GM19043 (cell line): ENCODE data around the gene RASA1.

ENCODE experiments used
- ATAC-seq: cut with Tn5 transposase; IDR thresholded peaks from one replicate; pipeline ENCODE4 v1.9.1; 2021; ENCODE audit warnings: low read depth; ENCODE audit not compliant: unreplicated experiment

RASA1 gene

DNA sequence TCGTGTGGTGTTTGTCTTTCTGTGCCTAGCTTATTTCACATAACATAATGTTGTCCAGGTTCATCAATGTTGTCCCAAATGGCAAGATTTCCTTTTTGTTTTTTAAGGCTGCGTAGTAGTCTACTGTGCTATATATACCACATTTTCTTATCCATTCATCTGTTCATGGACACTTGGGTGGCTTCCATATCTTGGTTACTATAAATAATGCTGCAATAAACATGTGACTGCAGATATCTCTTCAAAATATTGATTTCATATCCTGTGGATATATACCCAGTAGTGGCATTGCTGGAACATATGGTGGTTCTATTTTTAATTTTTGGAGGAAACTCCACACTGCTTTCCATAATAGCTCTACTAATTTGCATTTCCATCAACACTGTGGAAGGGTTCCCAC is 170.5 kb downstream of the RASA1 start:
- ATAC-seq: no peak
